Activated T-helper 17 cell treated with anti-CD3 and anti-CD28 coated beads, Interleukin-2, amount 50 U/mL, for 72 hours (primary cell): ENCODE data around the gene ARHGEF26. TPM values are rescaled to one million over a fixed set of nuclear protein-coding genes. Genes with fewer than 3 reads are reported as not detected.

Experiments
- ATAC-seq: fragments of 150-1000 bp; cut with Tn5 transposase; replicated peaks from 2 replicates; pipeline ENCODE4 v1.10.0; 2021; ENCODE audit warnings: mild to moderate bottlenecking, moderate library complexity
- H3K27ac Mint-ChIP-seq: one replicate; pipeline ENCODE4 v1.8.0; 2022; ENCODE audit warnings: mixed read lengths
- H3K27me3 Mint-ChIP-seq: one replicate; pipeline ENCODE4 v1.8.0; 2022; ENCODE audit warnings: mixed read lengths
- H3K36me3 Mint-ChIP-seq: one replicate; pipeline ENCODE4 v1.8.0; 2022; ENCODE audit warnings: low read depth, mild to moderate bottlenecking, mixed read lengths
- H3K4me1 Mint-ChIP-seq: one replicate; pipeline ENCODE4 v1.8.0; 2022; ENCODE audit warnings: mixed read lengths
- H3K4me3 Mint-ChIP-seq: one replicate; pipeline ENCODE4 v1.8.0; 2022; ENCODE audit warnings: mild to moderate bottlenecking, mixed read lengths
- H3K9me3 Mint-ChIP-seq: one replicate; pipeline ENCODE4 v1.8.0; 2022; ENCODE audit warnings: mixed read lengths
- total RNA-seq, 2 donors: library from RNA; stranded (reverse); gene quantifications; one replicate each; pipeline ENCODE4 v1.2.3, GENCODE V29; 2022

Gene ARHGEF26
- total RNA-seq, 2 donors from 2014 or later: 0.13 to 0.17 TPM

- no peaks in the 10 kb centered on the region for H3K4me1 Mint-ChIP-seq
- no peak overlapping the region for H3K4me3 Mint-ChIP-seq
- ATAC-seq: no peak
- H3K27me3 Mint-ChIP-seq: peaks cover 12% of the 10 kb centered on the region
- H3K36me3 Mint-ChIP-seq: no peaks in the 10 kb centered on the region
- no peaks in the 10 kb centered on the region for H3K9me3 Mint-ChIP-seq
- no peak overlapping the region for H3K27ac Mint-ChIP-seq
These were observed 40.6 kb downstream of the ARHGEF26 start for GRCh38 chr3:154161806-154162205.

DNA sequence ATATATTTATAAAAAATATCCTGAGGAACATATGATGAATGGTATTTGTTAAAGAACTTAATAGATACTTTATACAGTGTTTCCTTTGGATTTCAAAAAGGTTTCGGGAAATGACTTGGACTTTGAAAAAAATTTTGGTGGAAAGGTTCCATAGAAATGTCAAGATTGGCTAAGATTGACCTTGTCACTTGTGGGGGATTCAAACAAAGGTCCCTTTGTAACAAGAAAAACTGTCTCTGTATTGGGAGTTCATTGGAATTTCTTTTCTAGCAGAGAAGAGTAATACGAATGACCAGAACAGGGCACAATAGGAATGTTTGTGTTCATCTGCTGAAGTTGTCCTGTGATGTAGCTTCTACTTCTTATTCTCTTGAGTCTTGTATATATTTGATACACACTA is 43.2 kb downstream of the ARHGEF26 start:
- Mint-ChIP-seq H3K4me1 (no peaks in the 10 kb centered on the region), H3K9me3 (no peaks in the 10 kb centered on the region), H3K4me3 (no peak overlapping the region), H3K27ac (no peak overlapping the region), H3K36me3 (no peaks in the 10 kb centered on the region), H3K27me3 (no peaks in the 10 kb centered on the region)
- ATAC-seq: no peak

DNA sequence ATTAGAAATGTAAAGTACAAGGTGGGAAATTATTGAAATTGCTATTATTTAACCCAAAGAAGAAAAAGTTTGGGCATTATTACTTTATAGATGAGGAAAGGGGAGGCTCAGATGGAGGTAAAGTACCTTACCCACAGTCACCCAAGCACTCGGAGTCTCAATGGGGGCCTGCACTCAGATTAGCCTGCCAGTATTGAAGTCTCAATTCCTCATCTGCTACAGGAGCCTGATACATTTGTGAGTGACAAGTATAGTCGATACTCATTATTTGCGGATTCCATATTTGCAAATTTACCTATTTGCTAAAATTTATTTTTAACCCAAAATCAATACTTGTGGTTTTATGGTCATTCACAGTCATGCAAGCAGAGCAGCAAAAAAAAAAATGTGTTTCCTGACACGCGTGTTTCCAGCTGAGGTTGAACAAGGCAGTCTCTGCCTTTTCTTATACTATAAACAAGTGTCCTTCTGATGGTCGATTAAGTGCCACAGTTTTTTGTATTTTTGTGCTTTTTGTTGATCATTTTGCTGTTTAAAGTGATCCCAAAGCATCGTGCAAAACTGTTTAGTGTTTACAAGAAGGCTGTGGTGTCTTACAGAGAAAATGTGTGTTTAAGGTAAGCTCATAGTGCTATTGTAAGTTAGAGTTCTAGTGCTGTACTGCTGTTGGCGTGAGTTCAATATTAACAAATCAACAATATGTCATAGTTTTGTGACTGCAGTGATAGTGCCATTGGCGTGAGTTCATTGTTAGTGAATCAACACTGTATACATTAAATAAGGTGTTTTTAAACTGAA is 48.0 kb downstream of the ARHGEF26 start:
- no peak overlapping the region for H3K27ac Mint-ChIP-seq
- no peak overlapping the region for H3K4me3 Mint-ChIP-seq
- peaks cover 10% of the 10 kb centered on the region for H3K27me3 Mint-ChIP-seq
- H3K9me3 Mint-ChIP-seq: no peaks in the 10 kb centered on the region
- H3K36me3 Mint-ChIP-seq: no peaks in the 10 kb centered on the region
- no peak for ATAC-seq
- H3K4me1 Mint-ChIP-seq: no peaks in the 10 kb centered on the region

- ATAC-seq: no peak
- no peak overlapping the region for H3K27ac Mint-ChIP-seq
These were observed 48.6 kb downstream of the ARHGEF26 start for GRCh38 chr3:154169796-154170110.

DNA sequence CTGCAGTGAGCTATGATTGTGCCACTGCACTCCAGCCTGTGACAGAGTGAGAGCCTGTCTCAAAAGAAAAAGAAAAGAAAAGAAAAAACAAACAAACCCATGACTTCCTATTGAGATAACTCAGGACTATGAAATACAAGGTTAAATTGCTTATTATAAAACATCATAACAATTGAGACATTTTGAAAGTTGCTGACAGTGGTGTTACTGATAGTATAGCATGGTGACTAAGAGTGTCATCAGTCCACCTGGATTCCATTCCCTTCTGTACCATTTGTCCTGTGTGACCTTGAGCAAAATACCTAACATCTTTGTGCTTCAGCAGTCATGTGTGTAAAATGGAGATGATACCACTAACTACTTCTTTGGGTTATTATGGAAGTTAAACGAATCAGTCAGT is 49.1 kb downstream of the ARHGEF26 start:
- Mint-ChIP-seq H3K4me3 (no peak overlapping the region), H3K4me1 (no peaks in the 10 kb centered on the region), H3K9me3 (no peaks in the 10 kb centered on the region), H3K36me3 (no peaks in the 10 kb centered on the region), H3K27me3 (peaks cover 10% of the 10 kb centered on the region), H3K27ac (no peak overlapping the region)
- ATAC-seq: no peak

More at GRCh38 chr3:154169796-154170110, 48.6 kb downstream of the ARHGEF26 start:
- Mint-ChIP-seq H3K4me1 (no peaks in the 10 kb centered on the region), H3K36me3 (no peaks in the 10 kb centered on the region), H3K4me3 (no peak overlapping the region), H3K27me3 (peaks cover 10% of the 10 kb centered on the region), H3K9me3 (no peaks in the 10 kb centered on the region)

DNA sequence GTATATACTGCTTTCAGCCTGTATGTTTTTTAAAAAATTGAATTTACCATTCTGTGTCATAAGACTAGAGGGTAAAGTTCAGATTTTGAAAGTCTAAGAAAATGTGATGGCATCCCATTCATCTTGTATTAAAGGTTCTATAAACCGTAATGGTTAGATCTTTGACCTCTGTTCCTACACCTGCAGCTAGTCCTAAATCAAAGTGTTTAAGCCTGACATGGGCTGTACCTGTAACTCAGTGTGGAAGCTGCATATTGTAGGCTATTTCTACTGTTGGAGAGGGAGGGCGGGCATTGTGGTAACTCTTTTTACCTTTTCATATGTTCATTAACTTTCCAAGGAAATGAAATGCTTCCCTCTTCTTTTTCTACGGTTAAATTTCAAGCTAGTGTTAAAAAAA is 53.9 kb downstream of the ARHGEF26 start:
- ATAC-seq: no peak
- H3K9me3 Mint-ChIP-seq: no peaks in the 10 kb centered on the region
- peaks cover 14% of the 10 kb centered on the region for H3K27me3 Mint-ChIP-seq
- H3K4me1 Mint-ChIP-seq: no peaks in the 10 kb centered on the region
- H3K4me3 Mint-ChIP-seq: no peak overlapping the region
- no peaks in the 10 kb centered on the region for H3K36me3 Mint-ChIP-seq
- H3K27ac Mint-ChIP-seq: no peak overlapping the region

- H3K9me3 Mint-ChIP-seq: no peaks in the 10 kb centered on the region
- peaks cover 8% of the 10 kb centered on the region for H3K27me3 Mint-ChIP-seq
- H3K4me3 Mint-ChIP-seq: no peak overlapping the region
- no peaks in the 10 kb centered on the region for H3K36me3 Mint-ChIP-seq
- H3K4me1 Mint-ChIP-seq: no peaks in the 10 kb centered on the region
- no peak overlapping the region for H3K27ac Mint-ChIP-seq
- ATAC-seq: no peak
These were observed 54.8 kb downstream of the ARHGEF26 start for GRCh38 chr3:154176036-154176435.

DNA sequence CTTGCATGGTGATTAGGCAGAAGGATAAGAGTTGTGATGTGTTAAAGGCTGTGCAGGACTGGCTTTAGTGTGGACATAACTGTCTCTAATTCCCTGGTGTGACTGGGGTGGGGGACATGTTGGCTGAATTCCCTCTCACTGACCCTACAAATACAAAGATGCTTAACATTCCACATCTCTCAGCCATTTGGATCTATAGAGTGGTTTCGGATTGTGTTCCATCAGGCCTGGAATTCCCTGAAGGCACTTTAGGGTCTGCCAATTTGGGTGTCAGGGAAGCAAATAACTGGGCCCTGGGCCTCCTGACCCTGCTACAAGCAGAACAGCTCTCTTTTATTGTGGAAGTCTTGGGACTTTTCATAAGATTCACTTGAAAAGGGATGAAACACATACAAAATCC is 56.2 kb downstream of the ARHGEF26 start:
- Mint-ChIP-seq H3K27ac (no peak overlapping the region), H3K36me3 (no peaks in the 10 kb centered on the region), H3K4me3 (no peak overlapping the region), H3K27me3 (peaks cover 11% of the 10 kb centered on the region), H3K9me3 (no peaks in the 10 kb centered on the region), H3K4me1 (no peaks in the 10 kb centered on the region)
- no peak for ATAC-seq

- Mint-ChIP-seq H3K4me3 (no peak overlapping the region), H3K36me3 (no peaks in the 10 kb centered on the region), H3K9me3 (no peaks in the 10 kb centered on the region), H3K27me3 (peaks cover 11% of the 10 kb centered on the region), H3K4me1 (no peaks in the 10 kb centered on the region), H3K27ac (no peak overlapping the region)
- ATAC-seq: no peak
These were observed 57.0 kb downstream of the ARHGEF26 start for GRCh38 chr3:154178172-154178571.

DNA sequence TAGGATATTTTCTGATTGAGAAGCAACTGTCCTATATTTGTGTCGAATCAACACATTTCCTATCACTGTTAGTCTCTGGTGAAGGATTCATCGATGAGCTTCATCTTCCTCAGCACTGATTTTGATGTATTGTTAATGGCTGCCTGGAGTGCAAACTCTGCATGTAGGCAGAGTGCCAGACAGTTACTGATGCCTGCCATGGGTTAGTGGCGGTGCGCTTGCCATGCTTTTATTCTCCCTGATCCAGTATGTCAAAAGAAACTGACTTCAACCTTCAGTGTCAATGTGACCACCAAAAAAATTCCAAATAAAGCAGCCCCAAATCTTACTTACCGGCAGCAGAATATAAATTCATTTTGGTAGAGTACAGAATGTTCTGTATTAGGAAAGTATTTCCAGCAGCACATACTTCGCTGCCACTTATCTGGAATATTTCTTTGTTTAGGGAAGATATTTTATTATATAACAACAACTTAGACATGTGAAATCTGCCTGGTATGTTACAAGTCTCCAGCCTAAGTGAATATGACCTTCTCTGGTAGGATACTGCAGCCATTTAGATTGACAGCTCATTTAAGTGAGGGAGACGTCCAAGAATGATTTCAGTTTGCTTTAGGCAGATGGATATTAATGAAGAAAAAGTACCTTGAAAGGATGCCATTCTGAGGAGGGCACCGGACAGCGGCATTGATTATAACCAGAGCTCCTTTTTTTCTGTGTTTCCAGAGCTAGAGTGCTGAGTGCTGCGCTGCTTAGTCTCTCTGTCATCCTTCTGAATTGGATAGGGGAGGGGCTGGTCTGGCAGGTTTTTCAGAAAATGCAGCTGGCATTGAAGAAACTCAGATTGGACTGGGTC is 59.9 kb downstream of the ARHGEF26 start:
- no peak for ATAC-seq
- no peak overlapping the region for H3K27ac Mint-ChIP-seq
- H3K4me1 Mint-ChIP-seq: no peaks in the 10 kb centered on the region
- peaks cover 20% of the 10 kb centered on the region for H3K27me3 Mint-ChIP-seq
- H3K36me3 Mint-ChIP-seq: no peaks in the 10 kb centered on the region
- H3K4me3 Mint-ChIP-seq: no peak overlapping the region
- H3K9me3 Mint-ChIP-seq: no peaks in the 10 kb centered on the region

GRCh38 chr3:154182322-154182922 is 61.2 kb downstream of the ARHGEF26 start:
- H3K27me3 Mint-ChIP-seq: peaks cover 17% of the 10 kb centered on the region
- no peak for ATAC-seq
- no peaks in the 10 kb centered on the region for H3K4me1 Mint-ChIP-seq
- H3K4me3 Mint-ChIP-seq: no peak overlapping the region
- H3K27ac Mint-ChIP-seq: no peak overlapping the region
- no peaks in the 10 kb centered on the region for H3K36me3 Mint-ChIP-seq
- H3K9me3 Mint-ChIP-seq: no peaks in the 10 kb centered on the region

GRCh38 chr3:154182975-154183374 is 61.8 kb downstream of the ARHGEF26 start:
- Mint-ChIP-seq H3K4me1 (no peaks in the 10 kb centered on the region), H3K27me3 (peaks cover 16% of the 10 kb centered on the region), H3K9me3 (no peaks in the 10 kb centered on the region), H3K36me3 (no peaks in the 10 kb centered on the region), H3K27ac (no peak overlapping the region), H3K4me3 (no peak overlapping the region)
- ATAC-seq: no peak

GRCh38 chr3:154184582-154184981 is 63.4 kb downstream of the ARHGEF26 start:
- peaks cover 16% of the 10 kb centered on the region for H3K27me3 Mint-ChIP-seq
- H3K36me3 Mint-ChIP-seq: no peaks in the 10 kb centered on the region
- H3K4me3 Mint-ChIP-seq: no peak overlapping the region
- ATAC-seq: no peak
- no peak overlapping the region for H3K27ac Mint-ChIP-seq
- H3K4me1 Mint-ChIP-seq: no peaks in the 10 kb centered on the region
- no peaks in the 10 kb centered on the region for H3K9me3 Mint-ChIP-seq

DNA sequence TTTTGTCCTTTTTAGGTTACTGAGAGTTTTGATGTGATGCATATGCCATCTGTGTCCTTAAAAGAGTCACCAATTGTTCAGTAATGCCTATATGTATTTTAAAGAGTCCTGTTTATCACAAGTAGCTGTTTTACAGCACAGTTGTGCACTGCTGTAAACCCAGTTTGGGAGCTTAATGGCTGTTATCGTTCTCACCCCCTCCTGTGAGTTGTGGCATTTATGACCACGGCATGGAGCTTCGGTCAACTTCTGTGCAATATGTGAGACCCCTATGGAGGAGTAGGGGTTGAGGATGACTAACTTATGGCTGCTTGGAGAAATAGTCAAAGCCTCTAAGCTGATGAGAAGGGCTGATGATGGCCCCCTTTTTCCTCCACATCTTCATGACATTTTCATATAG is 67.2 kb downstream of the ARHGEF26 start:
- Mint-ChIP-seq H3K27me3 (peaks cover 16% of the 10 kb centered on the region), H3K9me3 (no peaks in the 10 kb centered on the region), H3K4me3 (no peak overlapping the region), H3K27ac (no peak overlapping the region), H3K4me1 (no peaks in the 10 kb centered on the region), H3K36me3 (no peaks in the 10 kb centered on the region)
- ATAC-seq: no peak

GRCh38 chr3:154188846-154189245 is 67.7 kb downstream of the ARHGEF26 start:
- H3K27ac Mint-ChIP-seq: no peak overlapping the region
- no peaks in the 10 kb centered on the region for H3K9me3 Mint-ChIP-seq
- H3K36me3 Mint-ChIP-seq: no peaks in the 10 kb centered on the region
- peaks cover 17% of the 10 kb centered on the region for H3K27me3 Mint-ChIP-seq
- no peaks in the 10 kb centered on the region for H3K4me1 Mint-ChIP-seq
- no peak overlapping the region for H3K4me3 Mint-ChIP-seq
- ATAC-seq: no peak
